SH-SY5Y (cell line): Measurements from ENCODE around the gene CCPG1.

Experiments used
- GATA2 ChIP-seq: IDR thresholded peaks from 2 replicates; pipeline ENCODE4 v1.6.1; 2011; ENCODE audit warnings: mild to moderate bottlenecking, low read depth, low read length
- GATA3 ChIP-seq: IDR thresholded peaks from 2 replicates; pipeline ENCODE4 v1.6.1; 2011; ENCODE audit warnings: low read depth, mild to moderate bottlenecking, low read length, moderate library complexity

- TF ChIP-seq GATA2 (no peak), GATA3 (no peak)
These were observed 9.9 kb downstream of the CCPG1 start for GRCh38 chr15:55398243-55398642.
